ENCODE measurements around the gene LENG8. TPM values are rescaled to one million over a fixed set of nuclear protein-coding genes. Genes with fewer than 3 reads are reported as not detected.
A peak's percentile ranks its signal among the peaks of the same experiment; 100 is the strongest.

Gene LENG8
- total and polyA plus RNA-seq, 2 of the 8 experiments (the other 6 are each of a cell fraction or from before 2014, with no cell fraction given): 62.2 to 108 TPM

- no peak for TF ChIP-seq TBP (IDR thresholded peaks at IDR 0.05; ENCODE audit: low read depth, low read length)
- no peak for TF ChIP-seq SP2 (IDR thresholded peaks at IDR 0.05; ENCODE audit: low read length)
- TF ChIP-seq, protein P1, sequence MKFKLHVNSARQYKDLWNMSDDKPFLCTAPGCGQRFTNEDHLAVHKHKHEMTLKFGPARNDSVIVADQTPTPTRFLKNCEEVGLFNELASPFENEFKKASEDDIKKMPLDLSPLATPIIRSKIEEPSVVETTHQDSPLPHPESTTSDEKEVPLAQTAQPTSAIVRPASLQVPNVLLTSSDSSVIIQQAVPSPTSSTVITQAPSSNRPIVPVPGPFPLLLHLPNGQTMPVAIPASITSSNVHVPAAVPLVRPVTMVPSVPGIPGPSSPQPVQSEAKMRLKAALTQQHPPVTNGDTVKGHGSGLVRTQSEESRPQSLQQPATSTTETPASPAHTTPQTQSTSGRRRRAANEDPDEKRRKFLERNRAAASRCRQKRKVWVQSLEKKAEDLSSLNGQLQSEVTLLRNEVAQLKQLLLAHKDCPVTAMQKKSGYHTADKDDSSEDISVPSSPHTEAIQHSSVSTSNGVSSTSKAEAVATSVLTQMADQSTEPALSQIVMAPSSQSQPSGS (IDR thresholded peaks at IDR 0.05; ENCODE audit: low read length): no peak
- TF ChIP-seq EZH2 (IDR thresholded peaks at IDR 0.05; ENCODE audit: low read depth, low read length, severe bottlenecking): no peak
- no peak for TF ChIP-seq BACH1 (IDR thresholded peaks at IDR 0.05; ENCODE audit: low read length)
- no peak for TF ChIP-seq CEBPB (IDR thresholded peaks at IDR 0.05; ENCODE audit: low read depth, low read length)
- no peak for TF ChIP-seq KDM5A (IDR thresholded peaks at IDR 0.05; ENCODE audit: low read length)
- TF ChIP-seq, protein P2, sequence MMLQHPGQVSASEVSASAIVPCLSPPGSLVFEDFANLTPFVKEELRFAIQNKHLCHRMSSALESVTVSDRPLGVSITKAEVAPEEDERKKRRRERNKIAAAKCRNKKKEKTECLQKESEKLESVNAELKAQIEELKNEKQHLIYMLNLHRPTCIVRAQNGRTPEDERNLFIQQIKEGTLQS (IDR thresholded peaks at IDR 0.05; ENCODE audit: insufficient read depth, low read depth, low read length): no peak
- TF ChIP-seq YY1 (IDR thresholded peaks at IDR 0.05; ENCODE audit: low read depth, low read length): no peak
- no peak for TF ChIP-seq TAF1 (IDR thresholded peaks at IDR 0.05; ENCODE audit: low read depth, low read length)
- TF ChIP-seq SIRT6 (IDR thresholded peaks at IDR 0.05; ENCODE audit: low read length): no peak
- TF ChIP-seq CTCF (IDR thresholded peaks at IDR 0.05; ENCODE audit: control extremely low read depth in 1 of 3, insufficient read depth in 1 of 3, low read depth in 1 of 3, low read length in 3 of 3): peak; percentile 41 to 80 (median 66)
- no peak for TF ChIP-seq KDM1A (IDR thresholded peaks at IDR 0.05; ENCODE audit: borderline replicate concordance, low read length)
- no peak for TF ChIP-seq SRF (IDR thresholded peaks at IDR 0.05; ENCODE audit: low read depth, low read length)
- 0 out of 2 replicates have a peak, but pooled peaks have one; percentile 25 for TF ChIP-seq RBBP5 (IDR thresholded peaks at IDR 0.05; ENCODE audit: borderline replicate concordance, low read depth, low read length)
- TF ChIP-seq ASH2L (IDR thresholded peaks at IDR 0.05; ENCODE audit: low read length): no peak
- TF ChIP-seq GTF2F1 (IDR thresholded peaks at IDR 0.05; ENCODE audit: borderline replicate concordance, low read depth, low read length): no peak
- TF ChIP-seq SP4 (IDR thresholded peaks at IDR 0.05; ENCODE audit: low read length): no peak
- TF ChIP-seq BCL11A (IDR thresholded peaks at IDR 0.05; ENCODE audit: low read depth in 2 of 2, low read length in 2 of 2): no peak
- no peak for TF ChIP-seq HDAC6 (IDR thresholded peaks at IDR 0.05; ENCODE audit: low read depth, low read length)
- no peak for TF ChIP-seq SIX5 (IDR thresholded peaks at IDR 0.05; ENCODE audit: low read depth, low read length)
Measured at GRCh38 chr19:54415208-54415900, 33.6 kb upstream of the LENG8 start, which contains the start of gene TTYH1 (continued).

Measured in H1 (cell line).